ENCODE results near the gene KLHL29. TPM values are rescaled to one million over a fixed set of nuclear protein-coding genes. Genes with fewer than 3 reads are reported as not detected.

KLHL29 gene
- total and polyA plus RNA-seq, 4 donors, result 0.29 to 2.3 (median 0.68) TPM

DNA sequence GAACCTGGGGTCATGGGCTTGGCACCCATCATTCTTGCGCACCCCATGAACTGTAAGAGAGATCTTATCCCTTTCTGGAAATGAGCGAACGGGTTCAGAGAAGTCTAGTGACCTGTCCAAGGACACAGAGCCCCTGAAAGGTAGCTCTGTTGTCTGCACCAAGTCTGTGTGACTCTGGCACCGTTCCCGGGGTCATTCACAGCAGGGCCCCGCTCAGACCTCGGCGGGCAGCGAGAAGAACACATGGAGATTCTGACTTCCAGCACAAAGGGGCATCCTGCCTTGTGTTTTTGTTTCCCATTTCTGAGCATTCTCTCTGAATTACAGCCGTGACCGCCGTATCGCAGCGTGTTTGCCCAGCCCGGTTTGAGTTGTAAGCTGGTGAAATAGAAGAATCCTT lies 231.7 kb downstream of the KLHL29 start:
- no peak overlapping the region for H3K9ac ChIP-seq (ENCODE audit: low read depth in 1 of 2, low read length in 2 of 2)
- DNase-seq (ENCODE audit: low spot score), result no peak
- WGBS, result 82% methylated on average over 15 of the region's 15 CpGs

DNA sequence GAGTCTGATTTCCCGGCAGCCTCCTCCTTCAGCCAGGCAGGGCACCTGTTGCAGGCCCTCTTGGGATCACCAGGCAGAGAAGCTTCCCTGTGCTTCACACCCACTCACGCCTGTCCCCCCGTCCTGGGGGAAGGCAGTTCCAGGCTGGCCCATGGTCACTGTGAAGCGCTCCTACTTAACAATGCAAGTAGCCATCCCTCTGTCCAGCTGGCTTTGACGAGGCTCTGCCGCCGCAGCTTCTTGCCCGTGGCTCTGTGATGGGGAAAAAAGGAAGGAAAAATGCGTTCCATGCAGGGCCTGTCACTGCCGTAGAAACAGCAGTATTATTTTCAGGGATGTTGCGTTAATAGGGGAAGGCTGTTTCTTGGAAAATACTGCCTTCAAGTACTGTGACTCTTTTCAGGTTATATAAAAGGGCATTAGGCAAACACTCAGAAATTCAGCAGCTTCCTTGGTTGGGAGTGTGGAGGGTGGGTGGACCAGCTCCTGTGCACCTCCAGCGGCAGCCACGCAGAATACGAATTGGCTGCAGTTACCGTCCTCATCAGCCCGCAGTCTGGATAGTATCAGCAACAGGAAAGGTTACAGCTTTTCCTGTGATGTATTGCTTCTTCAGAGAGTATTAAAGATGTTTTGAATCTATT lies 232.3 kb downstream of the KLHL29 start:
- no peaks in the 10 kb centered on the region for H3K36me3 ChIP-seq (ENCODE audit: control insufficient read depth in 4 of 4, insufficient read depth in 3 of 4, low read depth in 1 of 4, low read length in 3 of 4)
- H3K4me1 ChIP-seq (ENCODE audit: control insufficient read depth in 4 of 4, insufficient read depth in 4 of 4, low read length in 3 of 4), result no peaks in the 10 kb centered on the region
- H3K9ac ChIP-seq (ENCODE audit: low read depth in 1 of 2, low read length in 2 of 2), result no peak overlapping the region
- H3K27ac ChIP-seq (ENCODE audit: low read depth in 1 of 2, low read length in 2 of 2), result peak overlapping the region in 1 of 2 donors; percentile 19
- H3K9me3 ChIP-seq (ENCODE audit: control insufficient read depth in 4 of 4, low read length in 3 of 4), result no peaks in the 10 kb centered on the region
- DNase-seq (ENCODE audit: low spot score), result no peak
- no peak for TF ChIP-seq YY1 (IDR thresholded peaks at IDR 0.05)
- TF ChIP-seq RXRA (IDR thresholded peaks at IDR 0.05), result no peak
- TF ChIP-seq TAF1 (conservative IDR thresholded peaks at IDR 0.05), result no peak
- peak; percentile 24 to 53 for TF ChIP-seq RAD21 (IDR thresholded peaks at IDR 0.05)
- TF ChIP-seq, protein P1, sequence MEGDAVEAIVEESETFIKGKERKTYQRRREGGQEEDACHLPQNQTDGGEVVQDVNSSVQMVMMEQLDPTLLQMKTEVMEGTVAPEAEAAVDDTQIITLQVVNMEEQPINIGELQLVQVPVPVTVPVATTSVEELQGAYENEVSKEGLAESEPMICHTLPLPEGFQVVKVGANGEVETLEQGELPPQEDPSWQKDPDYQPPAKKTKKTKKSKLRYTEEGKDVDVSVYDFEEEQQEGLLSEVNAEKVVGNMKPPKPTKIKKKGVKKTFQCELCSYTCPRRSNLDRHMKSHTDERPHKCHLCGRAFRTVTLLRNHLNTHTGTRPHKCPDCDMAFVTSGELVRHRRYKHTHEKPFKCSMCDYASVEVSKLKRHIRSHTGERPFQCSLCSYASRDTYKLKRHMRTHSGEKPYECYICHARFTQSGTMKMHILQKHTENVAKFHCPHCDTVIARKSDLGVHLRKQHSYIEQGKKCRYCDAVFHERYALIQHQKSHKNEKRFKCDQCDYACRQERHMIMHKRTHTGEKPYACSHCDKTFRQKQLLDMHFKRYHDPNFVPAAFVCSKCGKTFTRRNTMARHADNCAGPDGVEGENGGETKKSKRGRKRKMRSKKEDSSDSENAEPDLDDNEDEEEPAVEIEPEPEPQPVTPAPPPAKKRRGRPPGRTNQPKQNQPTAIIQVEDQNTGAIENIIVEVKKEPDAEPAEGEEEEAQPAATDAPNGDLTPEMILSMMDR (IDR thresholded peaks at IDR 0.05; ENCODE audit: low read depth, low read length, missing input control), result no peak
- TF ChIP-seq NR2F2 (IDR thresholded peaks at IDR 0.05), result peak; percentile 47
- no peak for TF ChIP-seq GABPA (IDR thresholded peaks at IDR 0.05 in 1 of 2, conservative IDR thresholded peaks at IDR 0.05 in 1 of 2)
- TF ChIP-seq SP1 (IDR thresholded peaks at IDR 0.05), result no peak
- no peak overlapping the region for H3K4me3 ChIP-seq (ENCODE audit: low read depth in 1 of 3, low read length in 3 of 3)
- WGBS, result 75% methylated on average over 16 of the region's 16 CpGs
- no peaks in the 10 kb centered on the region for H3K27me3 ChIP-seq (ENCODE audit: control insufficient read depth in 4 of 4, insufficient read depth in 4 of 4, low read length in 3 of 4)

More for the DNA sequence above, 231.7 kb downstream of the KLHL29 start:
- H3K27me3 ChIP-seq (ENCODE audit: control insufficient read depth in 4 of 4, insufficient read depth in 4 of 4, low read length in 3 of 4), result no peaks in the 10 kb centered on the region
- no peaks in the 10 kb centered on the region for H3K36me3 ChIP-seq (ENCODE audit: control insufficient read depth in 4 of 4, insufficient read depth in 3 of 4, low read depth in 1 of 4, low read length in 3 of 4)
- no peak for TF ChIP-seq RAD21 (IDR thresholded peaks at IDR 0.05)
- TF ChIP-seq, protein P2, sequence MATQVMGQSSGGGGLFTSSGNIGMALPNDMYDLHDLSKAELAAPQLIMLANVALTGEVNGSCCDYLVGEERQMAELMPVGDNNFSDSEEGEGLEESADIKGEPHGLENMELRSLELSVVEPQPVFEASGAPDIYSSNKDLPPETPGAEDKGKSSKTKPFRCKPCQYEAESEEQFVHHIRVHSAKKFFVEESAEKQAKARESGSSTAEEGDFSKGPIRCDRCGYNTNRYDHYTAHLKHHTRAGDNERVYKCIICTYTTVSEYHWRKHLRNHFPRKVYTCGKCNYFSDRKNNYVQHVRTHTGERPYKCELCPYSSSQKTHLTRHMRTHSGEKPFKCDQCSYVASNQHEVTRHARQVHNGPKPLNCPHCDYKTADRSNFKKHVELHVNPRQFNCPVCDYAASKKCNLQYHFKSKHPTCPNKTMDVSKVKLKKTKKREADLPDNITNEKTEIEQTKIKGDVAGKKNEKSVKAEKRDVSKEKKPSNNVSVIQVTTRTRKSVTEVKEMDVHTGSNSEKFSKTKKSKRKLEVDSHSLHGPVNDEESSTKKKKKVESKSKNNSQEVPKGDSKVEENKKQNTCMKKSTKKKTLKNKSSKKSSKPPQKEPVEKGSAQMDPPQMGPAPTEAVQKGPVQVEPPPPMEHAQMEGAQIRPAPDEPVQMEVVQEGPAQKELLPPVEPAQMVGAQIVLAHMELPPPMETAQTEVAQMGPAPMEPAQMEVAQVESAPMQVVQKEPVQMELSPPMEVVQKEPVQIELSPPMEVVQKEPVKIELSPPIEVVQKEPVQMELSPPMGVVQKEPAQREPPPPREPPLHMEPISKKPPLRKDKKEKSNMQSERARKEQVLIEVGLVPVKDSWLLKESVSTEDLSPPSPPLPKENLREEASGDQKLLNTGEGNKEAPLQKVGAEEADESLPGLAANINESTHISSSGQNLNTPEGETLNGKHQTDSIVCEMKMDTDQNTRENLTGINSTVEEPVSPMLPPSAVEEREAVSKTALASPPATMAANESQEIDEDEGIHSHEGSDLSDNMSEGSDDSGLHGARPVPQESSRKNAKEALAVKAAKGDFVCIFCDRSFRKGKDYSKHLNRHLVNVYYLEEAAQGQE (IDR thresholded peaks at IDR 0.05), result no peak
- TF ChIP-seq FOXA1 (IDR thresholded peaks at IDR 0.05), result no peak
- TF ChIP-seq RXRA (IDR thresholded peaks at IDR 0.05), result no peak
- TF ChIP-seq, protein P3, sequence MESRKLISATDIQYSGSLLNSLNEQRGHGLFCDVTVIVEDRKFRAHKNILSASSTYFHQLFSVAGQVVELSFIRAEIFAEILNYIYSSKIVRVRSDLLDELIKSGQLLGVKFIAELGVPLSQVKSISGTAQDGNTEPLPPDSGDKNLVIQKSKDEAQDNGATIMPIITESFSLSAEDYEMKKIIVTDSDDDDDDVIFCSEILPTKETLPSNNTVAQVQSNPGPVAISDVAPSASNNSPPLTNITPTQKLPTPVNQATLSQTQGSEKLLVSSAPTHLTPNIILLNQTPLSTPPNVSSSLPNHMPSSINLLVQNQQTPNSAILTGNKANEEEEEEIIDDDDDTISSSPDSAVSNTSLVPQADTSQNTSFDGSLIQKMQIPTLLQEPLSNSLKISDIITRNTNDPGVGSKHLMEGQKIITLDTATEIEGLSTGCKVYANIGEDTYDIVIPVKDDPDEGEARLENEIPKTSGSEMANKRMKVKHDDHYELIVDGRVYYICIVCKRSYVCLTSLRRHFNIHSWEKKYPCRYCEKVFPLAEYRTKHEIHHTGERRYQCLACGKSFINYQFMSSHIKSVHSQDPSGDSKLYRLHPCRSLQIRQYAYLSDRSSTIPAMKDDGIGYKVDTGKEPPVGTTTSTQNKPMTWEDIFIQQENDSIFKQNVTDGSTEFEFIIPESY (IDR thresholded peaks at IDR 0.05), result no peak
- TF ChIP-seq SP1 (IDR thresholded peaks at IDR 0.05), result no peak
- TF ChIP-seq, protein P1 (IDR thresholded peaks at IDR 0.05; ENCODE audit: low read depth, low read length, missing input control), result no peak
- TF ChIP-seq EGR1 (IDR thresholded peaks at IDR 0.05; ENCODE audit: low read depth in 2 of 2), result no peak
- TF ChIP-seq GABPA (IDR thresholded peaks at IDR 0.05 in 1 of 2, conservative IDR thresholded peaks at IDR 0.05 in 1 of 2), result no peak
- TF ChIP-seq NR2F2 (IDR thresholded peaks at IDR 0.05), result no peak
- no peak for TF ChIP-seq TAF1 (conservative IDR thresholded peaks at IDR 0.05)
- peaks cover 0 to 4% (median under 1%) of the 10 kb centered on the region in 4 donors for H3K9me3 ChIP-seq (ENCODE audit: control insufficient read depth in 4 of 4, low read length in 3 of 4)
- no peak overlapping the region for H3K4me3 ChIP-seq (ENCODE audit: low read depth in 1 of 3, low read length in 3 of 3)
- H3K4me1 ChIP-seq (ENCODE audit: control insufficient read depth in 4 of 4, insufficient read depth in 4 of 4, low read length in 3 of 4), result no peaks in the 10 kb centered on the region
- H3K27ac ChIP-seq (ENCODE audit: low read depth in 1 of 2, low read length in 2 of 2), result no peak overlapping the region

All from liver (tissue), 9 donors.